Glutamatergic neuron (in vitro differentiated cells): ENCODE measurements around the gene EML6. TPM values are rescaled to one million over a fixed set of nuclear protein-coding genes. Genes with fewer than 3 reads are reported as not detected.

Source experiments
- DNase-seq: peaks from one replicate; pipeline ENCODE4 v3.0.0; 2022
- H3K27ac Mint-ChIP-seq: one replicate; pipeline ENCODE4 v1.8.0; 2020; ENCODE audit warnings: mild to moderate bottlenecking, mixed read lengths, inconsistent platforms; ENCODE audit not compliant: unreplicated experiment
- H3K27me3 Mint-ChIP-seq: one replicate; pipeline ENCODE4 v1.8.0; 2020; ENCODE audit warnings: mild to moderate bottlenecking, moderate library complexity, mixed read lengths, inconsistent platforms; ENCODE audit not compliant: unreplicated experiment
- H3K36me3 Mint-ChIP-seq: one replicate; pipeline ENCODE4 v1.8.0; 2020; ENCODE audit warnings: mild to moderate bottlenecking, mixed read lengths, inconsistent platforms; ENCODE audit not compliant: unreplicated experiment
- H3K4me1 Mint-ChIP-seq: one replicate; pipeline ENCODE4 v1.8.0; 2020; ENCODE audit warnings: mild to moderate bottlenecking, low read depth, mixed read lengths, inconsistent platforms; ENCODE audit not compliant: unreplicated experiment
- H3K4me3 Mint-ChIP-seq: one replicate; pipeline ENCODE4 v1.8.0; 2020; ENCODE audit warnings: mild to moderate bottlenecking, mixed read lengths, inconsistent platforms; ENCODE audit not compliant: unreplicated experiment
- H3K9me3 Mint-ChIP-seq: one replicate; pipeline ENCODE4 v1.8.0; 2020; ENCODE audit warnings: mild to moderate bottlenecking, moderate library complexity, mixed read lengths, inconsistent platforms; ENCODE audit not compliant: unreplicated experiment
- total RNA-seq: library from RNA; stranded (reverse); fragmentation: NEBNext Ultra II Directional; extraction: Animal tissue kit (Norgen Biotek cat#: 25700); gene quantifications from one replicate; pipeline ENCODE4 v1.2.1, GENCODE V29; 2021; ENCODE audit not compliant: unreplicated experiment
- TF ChIP-seq, protein P1 (sequence below): fragments of 200-600 bp; sonication (generic); IDR thresholded peaks from one replicate; pipeline ENCODE4 v1.5.0; 2021; ENCODE audit not compliant: partially characterized antibody, unreplicated experiment

The EML6 gene
- total RNA-seq, 1 donor from 2014 or later: 0.91 TPM

- Mint-ChIP-seq H3K4me3 (no peak overlapping the region), H3K27me3 (peaks cover 6% of the 10 kb centered on the region), H3K36me3 (no peaks in the 10 kb centered on the region), H3K4me1 (peaks cover 15% of the 10 kb centered on the region), H3K9me3 (peaks cover 9% of the 10 kb centered on the region), H3K27ac (no peak overlapping the region)
- no peak for DNase-seq
- TF ChIP-seq, protein P1, sequence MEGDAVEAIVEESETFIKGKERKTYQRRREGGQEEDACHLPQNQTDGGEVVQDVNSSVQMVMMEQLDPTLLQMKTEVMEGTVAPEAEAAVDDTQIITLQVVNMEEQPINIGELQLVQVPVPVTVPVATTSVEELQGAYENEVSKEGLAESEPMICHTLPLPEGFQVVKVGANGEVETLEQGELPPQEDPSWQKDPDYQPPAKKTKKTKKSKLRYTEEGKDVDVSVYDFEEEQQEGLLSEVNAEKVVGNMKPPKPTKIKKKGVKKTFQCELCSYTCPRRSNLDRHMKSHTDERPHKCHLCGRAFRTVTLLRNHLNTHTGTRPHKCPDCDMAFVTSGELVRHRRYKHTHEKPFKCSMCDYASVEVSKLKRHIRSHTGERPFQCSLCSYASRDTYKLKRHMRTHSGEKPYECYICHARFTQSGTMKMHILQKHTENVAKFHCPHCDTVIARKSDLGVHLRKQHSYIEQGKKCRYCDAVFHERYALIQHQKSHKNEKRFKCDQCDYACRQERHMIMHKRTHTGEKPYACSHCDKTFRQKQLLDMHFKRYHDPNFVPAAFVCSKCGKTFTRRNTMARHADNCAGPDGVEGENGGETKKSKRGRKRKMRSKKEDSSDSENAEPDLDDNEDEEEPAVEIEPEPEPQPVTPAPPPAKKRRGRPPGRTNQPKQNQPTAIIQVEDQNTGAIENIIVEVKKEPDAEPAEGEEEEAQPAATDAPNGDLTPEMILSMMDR: no peak
Observed at GRCh38 chr2:54960164-54960563, 236.7 kb downstream of the EML6 start.

- TF ChIP-seq, protein P1: no peak
- peaks cover 18% of the 10 kb centered on the region for H3K9me3 Mint-ChIP-seq
- H3K27me3 Mint-ChIP-seq: peaks cover 19% of the 10 kb centered on the region
- no peak for DNase-seq
- peaks cover 32% of the 10 kb centered on the region for H3K4me1 Mint-ChIP-seq
- peak overlapping the region; percentile 22 for H3K27ac Mint-ChIP-seq
- H3K36me3 Mint-ChIP-seq: no peaks in the 10 kb centered on the region
- H3K4me3 Mint-ChIP-seq: no peak overlapping the region
Observed at GRCh38 chr2:54962511-54962910, 239.0 kb downstream of the EML6 start.

- no peak for DNase-seq
- peaks cover 21% of the 10 kb centered on the region for H3K27me3 Mint-ChIP-seq
- H3K27ac Mint-ChIP-seq: no peak overlapping the region
- H3K4me1 Mint-ChIP-seq: peaks cover 33% of the 10 kb centered on the region
- TF ChIP-seq, protein P1: no peak
- peaks cover 19% of the 10 kb centered on the region for H3K9me3 Mint-ChIP-seq
- no peak overlapping the region for H3K4me3 Mint-ChIP-seq
- no peaks in the 10 kb centered on the region for H3K36me3 Mint-ChIP-seq
Observed at GRCh38 chr2:54962935-54963440, 239.5 kb downstream of the EML6 start.

GRCh38 chr2:54963476-54963875 is 240.0 kb downstream of the EML6 start:
- Mint-ChIP-seq H3K4me1 (peaks cover 33% of the 10 kb centered on the region), H3K27ac (no peak overlapping the region), H3K36me3 (no peaks in the 10 kb centered on the region), H3K4me3 (no peak overlapping the region), H3K27me3 (peaks cover 23% of the 10 kb centered on the region), H3K9me3 (peaks cover 24% of the 10 kb centered on the region)
- TF ChIP-seq, protein P1: no peak
- no peak for DNase-seq

DNA sequence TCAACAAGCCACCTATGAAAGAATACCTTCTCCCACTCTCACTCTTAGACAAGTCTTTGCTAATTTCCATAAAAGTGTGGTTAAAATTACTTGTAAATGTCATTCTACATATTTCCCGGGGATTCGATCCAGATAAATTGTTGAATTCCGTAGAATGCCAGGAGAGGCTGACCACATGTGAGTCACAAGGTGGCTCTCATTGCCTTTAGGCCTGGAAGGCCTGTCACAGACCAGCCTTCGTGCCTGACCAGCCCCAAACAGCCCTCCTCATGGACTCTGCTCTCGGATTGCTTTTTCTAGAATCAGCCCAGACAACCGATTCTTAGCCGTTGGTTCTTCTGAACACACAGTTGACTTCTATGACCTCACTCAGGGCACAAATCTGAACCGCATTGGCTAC is 240.8 kb downstream of the EML6 start:
- TF ChIP-seq, protein P1: no peak
- no peak for DNase-seq
- Mint-ChIP-seq H3K36me3 (no peaks in the 10 kb centered on the region), H3K4me3 (no peak overlapping the region), H3K27ac (no peak overlapping the region), H3K9me3 (peaks cover 24% of the 10 kb centered on the region), H3K27me3 (peaks cover 25% of the 10 kb centered on the region), H3K4me1 (peaks cover 33% of the 10 kb centered on the region)
